ENCODE results near the gene C1orf141. TPM values are rescaled to one million over a fixed set of nuclear protein-coding genes. Genes with fewer than 3 reads are reported as not detected.
"Not testable (repeated sequence)": the region's sequence is repeated elsewhere in the genome, so short reads cannot be mapped to it uniquely, and the experiment has no call there.

C1orf141 gene
- total RNA-seq, 1 donor from 2014 or later = not detected

- no peaks in the 10 kb centered on the region for H3K36me3 Mint-ChIP-seq (ENCODE audit: low read depth)
- no peak for TF ChIP-seq CTCF (IDR thresholded peaks at IDR 0.05)
- H3K27ac Mint-ChIP-seq (ENCODE audit: unreplicated experiment) = no peak overlapping the region
- H3K4me1 Mint-ChIP-seq (ENCODE audit: low read depth) = no peaks in the 10 kb centered on the region
- H3K9me3 Mint-ChIP-seq (ENCODE audit: low read depth) = peaks cover 3% of the 10 kb centered on the region
- no peak for DNase-seq (ENCODE audit: low spot score)
- no peaks in the 10 kb centered on the region for H3K27me3 Mint-ChIP-seq (ENCODE audit: low read depth)
- no peak overlapping the region for H3K4me3 Mint-ChIP-seq (ENCODE audit: unreplicated experiment)
Observed at GRCh38 chr1:67084765-67085318, 49.9 kb downstream of the C1orf141 start.

GRCh38 chr1:67078291-67078690, 56.5 kb downstream of the C1orf141 start:
- no peak for DNase-seq (ENCODE audit: low spot score)
- Mint-ChIP-seq H3K27me3 (ENCODE audit: low read depth) (no peaks in the 10 kb centered on the region), H3K9me3 (ENCODE audit: low read depth) (no peaks in the 10 kb centered on the region), H3K4me1 (ENCODE audit: low read depth) (no peaks in the 10 kb centered on the region), H3K36me3 (ENCODE audit: low read depth) (no peaks in the 10 kb centered on the region), H3K27ac (ENCODE audit: unreplicated experiment) (no peak overlapping the region), H3K4me3 (ENCODE audit: unreplicated experiment) (no peak overlapping the region)
- TF ChIP-seq CTCF (IDR thresholded peaks at IDR 0.05) = no peak

GRCh38 chr1:67077593-67077992, 57.2 kb downstream of the C1orf141 start:
- DNase-seq (ENCODE audit: low spot score) = no peak
- H3K4me3 Mint-ChIP-seq (ENCODE audit: unreplicated experiment) = no peak overlapping the region

GRCh38 chr1:67072749-67073148, 62.0 kb downstream of the C1orf141 start:
- no peak overlapping the region for H3K4me3 Mint-ChIP-seq (ENCODE audit: unreplicated experiment)
- H3K27me3 Mint-ChIP-seq (ENCODE audit: low read depth) = peaks cover 6% of the 10 kb centered on the region
- peaks cover 14% of the 10 kb centered on the region for H3K9me3 Mint-ChIP-seq (ENCODE audit: low read depth)
- DNase-seq (ENCODE audit: low spot score) = no peak
- no peaks in the 10 kb centered on the region for H3K4me1 Mint-ChIP-seq (ENCODE audit: low read depth)
- peaks cover 3% of the 10 kb centered on the region for H3K36me3 Mint-ChIP-seq (ENCODE audit: low read depth)
- no peak for TF ChIP-seq CTCF (IDR thresholded peaks at IDR 0.05)
- H3K27ac Mint-ChIP-seq (ENCODE audit: unreplicated experiment) = no peak overlapping the region

More at GRCh38 chr1:67077593-67077992, 57.2 kb downstream of the C1orf141 start:
- H3K4me1 Mint-ChIP-seq (ENCODE audit: low read depth) = no peaks in the 10 kb centered on the region
- peaks cover 3% of the 10 kb centered on the region for H3K9me3 Mint-ChIP-seq (ENCODE audit: low read depth)
- no peak for TF ChIP-seq CTCF (IDR thresholded peaks at IDR 0.05)
- H3K27me3 Mint-ChIP-seq (ENCODE audit: low read depth) = peaks cover 3% of the 10 kb centered on the region
- no peak overlapping the region for H3K27ac Mint-ChIP-seq (ENCODE audit: unreplicated experiment)
- H3K36me3 Mint-ChIP-seq (ENCODE audit: low read depth) = peaks cover 2% of the 10 kb centered on the region

GRCh38 chr1:67067655-67068054, 67.1 kb downstream of the C1orf141 start:
- H3K36me3 Mint-ChIP-seq (ENCODE audit: low read depth); H3K27me3 Mint-ChIP-seq (ENCODE audit: low read depth); DNase-seq (ENCODE audit: low spot score); H3K27ac Mint-ChIP-seq (ENCODE audit: unreplicated experiment); H3K4me3 Mint-ChIP-seq (ENCODE audit: unreplicated experiment); H3K4me1 Mint-ChIP-seq (ENCODE audit: low read depth): not testable (repeated sequence)
- peaks cover 17% of the 10 kb centered on the region for H3K9me3 Mint-ChIP-seq (ENCODE audit: low read depth)

- H3K36me3 Mint-ChIP-seq (ENCODE audit: low read depth) = no peaks in the 10 kb centered on the region
- peaks cover 6% of the 10 kb centered on the region for H3K9me3 Mint-ChIP-seq (ENCODE audit: low read depth)
- peaks cover 15% of the 10 kb centered on the region for H3K4me1 Mint-ChIP-seq (ENCODE audit: low read depth)
- DNase-seq (ENCODE audit: low spot score) = no peak
- no peak for TF ChIP-seq CTCF (IDR thresholded peaks at IDR 0.05)
- no peak overlapping the region for H3K4me3 Mint-ChIP-seq (ENCODE audit: unreplicated experiment)
- no peaks in the 10 kb centered on the region for H3K27me3 Mint-ChIP-seq (ENCODE audit: low read depth)
- no peak overlapping the region for H3K27ac Mint-ChIP-seq (ENCODE audit: unreplicated experiment)
Observed at GRCh38 chr1:67062412-67062811, 72.4 kb downstream of the C1orf141 start.

Measured in chondrocyte (in vitro differentiated cells).